ENCODE data around the gene SHC1.
"Not testable (repeated sequence)": the region's sequence is repeated elsewhere in the genome, so short reads cannot be mapped to it uniquely, and the experiment has no call there.

Gene SHC1

DNA sequence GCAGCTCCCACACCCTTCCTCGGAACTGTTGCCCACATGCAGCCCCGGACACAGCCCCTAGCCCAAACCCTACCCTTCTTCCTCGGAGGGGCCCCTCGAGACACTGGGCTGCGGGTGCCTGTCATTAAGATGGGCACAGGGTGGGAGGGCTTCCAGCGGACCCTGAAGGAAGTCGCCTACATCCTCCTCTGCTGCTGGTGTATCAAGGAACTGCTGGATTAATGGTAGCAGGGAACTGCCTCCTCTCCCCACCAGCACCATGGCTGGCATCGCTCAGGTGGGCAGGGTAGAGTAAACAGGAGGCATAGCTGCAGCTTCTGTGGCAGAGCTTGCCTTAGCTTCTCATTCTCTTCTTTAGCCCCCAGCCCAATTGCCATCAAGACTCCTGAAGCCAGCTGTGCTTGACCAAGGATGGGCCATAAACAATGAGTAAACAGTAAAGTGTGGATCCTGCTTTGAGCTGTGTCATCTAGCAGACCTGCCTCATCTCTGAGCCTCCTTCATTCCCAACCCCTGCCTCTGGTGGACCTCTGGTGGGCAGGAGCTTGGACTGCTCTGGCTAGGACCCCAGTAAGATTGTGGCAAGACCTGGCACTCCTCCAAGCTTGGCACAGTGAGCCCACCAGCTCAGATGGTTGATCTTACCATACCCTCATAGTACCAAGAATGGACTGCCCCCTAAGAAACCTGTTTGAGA lies 23.2 kb upstream of the SHC1 start, which contains the start of gene LENEP:
TSS of gene LENEP (plus strand) at position 15 of the 697 bp plus-strand sequence. CDS start at position 37, 22 bp downstream.
- no peak for DNase-seq

DNA sequence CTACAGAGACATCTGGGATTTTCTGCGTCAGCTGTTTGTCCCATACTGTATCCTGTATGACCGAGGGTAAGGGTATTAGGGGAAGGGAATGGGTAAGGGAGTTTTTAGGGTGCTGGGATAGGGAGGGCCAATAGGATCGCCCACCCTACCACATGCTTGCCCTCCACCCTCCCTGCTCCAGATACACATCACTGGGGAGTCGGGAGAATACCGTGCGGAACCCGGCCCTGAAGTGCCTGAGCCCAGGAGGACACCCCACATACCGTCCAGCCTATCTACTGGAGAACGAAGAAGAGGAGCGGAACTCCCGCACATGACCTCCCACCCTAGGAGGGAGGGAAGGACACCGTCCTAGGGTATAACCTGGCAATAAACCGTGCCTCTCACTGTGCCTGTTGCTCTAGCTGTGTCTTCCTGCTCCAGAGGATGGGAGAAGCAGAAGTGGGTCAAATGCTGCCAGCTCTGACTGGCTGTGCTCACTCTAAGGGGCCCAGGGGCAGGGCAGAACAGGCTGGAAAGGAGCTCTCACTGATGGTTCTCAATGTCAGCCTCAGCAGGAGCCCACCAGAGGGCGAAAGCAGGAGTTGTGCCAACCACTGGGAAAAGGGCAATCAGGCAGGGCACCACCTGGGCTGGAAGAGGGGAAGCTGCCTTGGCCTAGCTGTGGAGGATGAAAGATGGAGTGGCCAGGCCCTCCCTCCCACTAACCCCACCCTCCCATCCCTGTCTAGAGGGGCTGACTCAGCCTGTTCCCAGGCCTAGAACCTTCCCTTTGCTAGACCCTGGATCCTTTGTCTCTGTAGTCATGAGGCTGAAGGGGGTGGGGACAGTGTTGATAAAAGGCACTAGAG lies 22.4 kb upstream of the SHC1 start:
- no peak for DNase-seq

DNA sequence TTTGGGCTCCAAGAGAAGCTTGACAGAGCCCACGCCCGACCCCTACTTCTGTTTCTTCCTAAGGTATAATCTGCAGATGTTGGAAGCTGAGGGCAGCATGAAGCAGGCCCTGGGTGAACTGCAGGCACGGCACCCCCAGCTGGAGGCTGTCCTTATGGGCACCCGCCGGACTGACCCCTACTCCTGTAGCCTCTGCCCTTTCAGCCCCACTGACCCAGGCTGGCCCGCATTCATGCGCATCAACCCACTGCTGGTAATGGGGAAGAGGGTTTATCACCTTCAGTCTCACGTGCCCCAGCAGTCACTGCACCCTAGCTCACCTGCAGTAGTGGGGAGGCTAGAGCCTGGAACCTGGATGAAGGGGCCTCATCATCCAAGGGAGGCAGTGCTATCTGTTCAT lies 19.7 kb upstream of the SHC1 start:
- no peak for DNase-seq

DNA sequence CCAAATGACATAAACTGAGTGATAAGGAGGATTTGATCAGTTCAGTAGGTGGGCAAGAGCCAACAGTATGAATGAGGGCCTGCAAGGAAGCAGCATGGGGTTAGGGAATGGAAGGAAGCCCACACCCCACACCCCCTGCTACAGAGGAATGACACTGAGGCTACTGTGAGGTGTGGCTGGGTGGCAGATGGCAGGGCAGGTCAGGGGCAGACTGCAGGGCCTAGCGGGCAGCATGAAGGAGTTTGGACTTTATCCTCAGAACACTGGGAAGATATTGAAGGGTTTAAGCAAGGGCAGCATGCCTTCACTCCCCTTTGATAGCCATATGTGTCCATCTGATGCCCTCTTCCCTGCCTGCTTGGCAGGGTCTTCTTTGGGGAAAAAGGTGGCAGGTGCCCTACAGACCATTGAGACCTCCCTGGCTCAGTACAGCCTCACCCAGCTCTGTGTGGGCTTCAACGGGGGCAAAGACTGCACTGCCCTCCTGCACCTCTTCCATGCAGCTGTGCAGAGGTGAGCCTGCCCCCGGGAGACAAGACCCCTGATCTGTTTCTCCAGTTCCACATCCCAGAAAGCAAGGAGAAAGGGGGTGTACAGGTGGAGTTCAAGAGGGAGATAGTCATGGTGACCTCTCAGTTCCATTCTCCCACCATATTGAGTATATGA lies 18.8 kb upstream of the SHC1 start:
- DNase-seq = no peak

DNA sequence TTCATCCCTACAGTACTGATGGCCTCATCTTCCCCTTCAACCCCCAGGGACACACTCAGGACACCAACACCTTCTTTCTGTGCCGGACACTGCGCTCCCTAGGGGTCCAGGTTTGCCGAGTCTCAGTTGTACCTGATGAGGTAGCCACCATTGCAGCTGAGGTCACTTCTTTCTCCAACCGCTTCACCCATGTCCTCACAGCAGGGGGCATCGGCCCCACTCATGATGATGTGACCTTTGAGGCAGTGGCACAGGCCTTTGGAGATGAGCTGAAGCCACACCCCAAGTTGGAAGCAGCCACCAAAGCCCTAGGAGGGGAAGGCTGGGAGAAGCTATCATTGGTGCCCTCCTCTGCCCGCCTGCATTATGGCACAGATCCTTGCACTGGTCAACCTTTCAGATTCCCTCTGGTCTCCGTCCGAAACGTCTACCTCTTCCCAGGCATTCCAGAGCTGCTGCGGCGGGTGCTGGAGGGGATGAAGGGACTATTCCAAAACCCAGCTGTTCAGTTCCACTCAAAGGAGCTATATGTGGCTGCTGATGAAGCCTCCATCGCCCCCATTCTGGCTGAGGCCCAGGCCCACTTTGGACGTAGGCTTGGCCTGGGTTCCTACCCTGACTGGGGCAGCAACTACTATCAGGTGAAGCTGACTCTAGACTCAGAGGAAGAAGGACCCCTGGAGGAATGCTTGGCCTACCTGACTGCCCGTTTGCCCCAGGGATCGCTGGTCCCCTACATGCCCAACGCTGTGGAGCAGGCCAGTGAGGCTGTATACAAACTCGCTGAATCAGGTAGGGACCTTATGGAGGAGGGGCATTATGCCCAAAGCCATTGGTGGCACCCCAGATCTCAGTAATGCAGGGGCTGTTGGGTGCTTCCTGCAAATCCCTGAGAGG lies 17.8 kb upstream of the SHC1 start:
- no peak for DNase-seq

DNA sequence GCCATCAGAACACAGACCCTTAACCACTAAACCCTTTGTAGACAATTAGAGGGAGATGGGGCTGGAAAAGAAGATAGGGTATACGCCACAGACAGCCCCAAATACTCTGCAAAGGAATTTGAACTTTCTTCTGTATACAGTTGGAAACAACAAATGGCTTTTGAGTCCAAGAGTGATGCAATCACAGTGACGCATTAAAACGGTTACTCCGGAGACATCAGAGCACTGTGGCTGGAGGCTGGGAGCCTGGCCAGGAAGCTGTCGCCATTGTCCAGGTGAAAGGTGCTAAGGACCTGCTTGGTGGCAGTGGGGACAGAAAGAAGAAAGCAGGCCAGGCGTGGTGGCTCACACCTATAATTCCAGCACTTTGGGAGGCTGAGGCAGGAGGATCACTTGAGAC lies 16.8 kb upstream of the SHC1 start:
- no peak for DNase-seq

DNA sequence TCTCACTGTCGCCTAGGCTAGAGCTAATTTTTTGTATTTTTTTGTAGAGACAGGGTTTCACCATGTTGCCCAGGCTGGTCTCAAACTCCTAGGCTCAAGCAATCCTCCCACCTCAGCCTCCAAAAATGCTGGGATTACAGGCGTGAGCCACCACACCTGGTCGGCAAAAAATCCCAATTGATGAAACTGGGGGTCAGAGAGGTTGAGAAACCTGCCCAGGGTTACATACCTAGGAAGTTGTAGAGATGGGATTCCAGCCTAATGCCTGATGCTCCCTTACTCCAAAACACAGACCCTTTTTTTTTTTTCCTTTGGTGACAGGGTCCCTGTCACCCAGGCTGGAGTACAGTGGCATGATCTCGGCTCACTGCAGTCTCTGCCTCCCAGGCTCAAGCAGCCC lies 16.2 kb upstream of the SHC1 start:
- DNase-seq = not testable (repeated sequence)

DNA sequence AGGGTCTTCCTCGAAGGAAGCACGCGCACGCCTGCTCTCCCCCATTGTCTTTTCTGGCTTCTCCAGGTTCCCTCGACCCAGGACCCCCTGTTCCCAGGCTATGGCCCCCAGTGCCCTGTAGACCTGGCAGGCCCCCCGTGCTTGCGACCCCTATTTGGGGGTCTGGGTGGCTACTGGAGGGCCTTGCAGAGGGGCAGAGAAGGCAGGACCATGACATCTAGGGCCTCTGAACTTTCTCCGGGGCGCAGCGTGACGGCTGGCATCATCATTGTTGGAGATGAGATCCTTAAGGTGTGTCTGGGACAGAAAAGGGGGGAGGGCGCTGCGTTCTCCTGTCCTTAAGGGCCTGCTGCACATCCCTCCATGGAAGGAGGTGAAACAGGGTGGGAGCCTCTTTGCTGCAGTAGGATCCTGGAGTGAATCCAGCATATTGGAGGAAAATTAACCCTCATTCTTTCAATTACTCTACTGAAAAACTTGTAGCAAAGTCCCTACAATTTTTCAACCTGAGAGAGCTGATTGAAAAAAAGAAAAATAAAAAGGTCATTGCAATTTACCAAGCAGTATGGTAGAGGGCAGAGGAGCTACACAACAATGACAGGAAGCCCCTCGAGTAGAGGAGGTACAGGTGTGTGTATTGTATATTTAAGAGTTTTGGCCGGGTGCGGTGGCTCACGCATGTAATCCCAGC lies 13.4 kb upstream of the SHC1 start:
- DNase-seq = no peak

DNA sequence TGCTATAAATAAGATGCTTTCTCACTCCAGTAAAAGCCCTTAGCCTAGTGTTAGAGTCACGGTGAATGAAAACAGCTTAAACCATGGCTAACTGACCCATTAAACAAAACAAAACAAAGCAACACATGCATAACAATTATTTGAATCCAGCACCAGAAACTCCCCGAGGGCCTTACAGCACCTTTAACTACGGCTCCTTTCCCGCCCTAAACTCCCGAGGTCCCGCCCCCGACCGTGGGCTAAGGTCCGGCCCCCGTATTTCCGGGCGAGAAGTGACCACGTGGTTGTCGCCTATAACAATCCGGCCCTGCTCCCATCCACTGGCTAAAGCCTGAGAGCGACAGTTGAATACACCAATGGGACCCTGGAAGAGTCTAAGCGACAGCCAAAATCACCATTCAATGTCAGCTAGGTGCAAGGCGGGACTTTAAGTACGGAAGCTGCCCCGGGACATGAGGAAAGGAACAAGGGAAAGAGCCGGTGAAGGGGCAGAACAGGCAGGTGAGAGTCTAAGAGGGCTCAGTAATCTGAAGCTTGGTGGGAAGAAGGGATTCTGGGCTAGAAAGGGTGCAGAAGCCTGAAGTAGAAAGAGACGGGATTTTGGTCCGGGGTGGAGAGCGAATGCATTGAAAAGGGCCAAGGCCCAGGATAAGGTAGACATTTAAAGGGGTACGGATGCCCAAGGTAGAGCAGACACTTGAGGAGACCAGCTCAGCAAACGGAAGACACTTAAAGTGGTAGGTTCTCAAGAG lies 12.5 kb upstream of the SHC1 start, which contains the start of gene FLAD1:
TSS of gene FLAD1 (plus strand) at position 448 of the 752 bp plus-strand sequence. CDS start 351 bp downstream, outside the sequence.
- peak; percentile 99 for DNase-seq

DNA sequence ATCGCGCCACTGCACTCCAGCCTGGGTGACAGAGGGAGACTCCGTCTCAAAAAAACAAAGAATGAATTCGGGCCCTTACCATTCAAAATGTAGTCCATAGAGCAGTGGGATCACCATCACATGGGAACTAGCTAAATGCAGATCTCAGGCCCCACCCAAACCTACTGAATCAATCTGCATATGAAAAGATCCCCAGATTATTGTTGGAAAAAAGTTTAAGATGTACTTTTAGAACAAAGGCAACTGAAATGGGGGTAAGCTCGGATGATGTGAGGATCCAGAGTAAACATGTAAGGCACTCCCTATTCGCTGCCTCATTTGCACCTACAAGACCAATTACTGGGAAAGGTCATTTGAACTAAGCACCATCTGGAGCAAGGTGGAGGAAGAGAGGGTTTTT lies 11.8 kb upstream of the SHC1 start:
- no peak for DNase-seq

DNA sequence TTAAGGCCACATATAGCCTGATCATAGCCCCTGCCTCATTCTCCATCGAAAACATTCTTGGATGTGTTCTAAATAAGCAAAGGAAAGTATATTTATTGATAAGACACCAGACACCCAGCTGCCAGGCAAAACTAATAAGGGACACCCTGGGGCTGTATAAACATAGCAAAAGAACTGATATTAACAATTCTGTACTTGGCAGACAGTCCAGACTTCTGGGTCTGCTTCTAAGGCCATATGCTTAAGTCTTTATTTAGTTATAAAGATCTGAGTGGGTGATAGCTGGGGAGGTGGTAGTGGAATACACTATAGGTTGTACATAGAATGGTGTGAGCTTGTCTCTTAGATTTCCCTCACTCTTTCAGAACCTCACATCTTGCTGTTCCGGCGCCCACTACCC lies 7.8 kb upstream of the SHC1 start:
- no peak for DNase-seq

DNA sequence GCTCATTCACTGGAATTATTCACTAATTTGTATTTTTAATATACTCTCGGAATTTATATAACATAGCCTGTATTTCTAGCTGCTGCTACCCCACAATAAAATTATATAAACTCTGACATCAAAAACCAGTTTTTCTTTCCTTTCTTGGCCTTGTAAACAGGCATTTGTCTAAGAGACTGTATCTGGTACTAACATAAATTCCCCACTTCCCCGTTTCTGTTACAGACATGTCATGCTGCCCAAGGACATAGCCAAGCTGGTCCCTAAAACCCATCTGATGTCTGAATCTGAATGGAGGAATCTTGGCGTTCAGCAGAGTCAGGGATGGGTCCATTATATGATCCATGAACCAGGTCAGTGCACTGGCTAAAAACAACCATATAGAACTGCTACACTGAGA lies 7.2 kb upstream of the SHC1 start:
- DNase-seq = not testable (repeated sequence)

DNA sequence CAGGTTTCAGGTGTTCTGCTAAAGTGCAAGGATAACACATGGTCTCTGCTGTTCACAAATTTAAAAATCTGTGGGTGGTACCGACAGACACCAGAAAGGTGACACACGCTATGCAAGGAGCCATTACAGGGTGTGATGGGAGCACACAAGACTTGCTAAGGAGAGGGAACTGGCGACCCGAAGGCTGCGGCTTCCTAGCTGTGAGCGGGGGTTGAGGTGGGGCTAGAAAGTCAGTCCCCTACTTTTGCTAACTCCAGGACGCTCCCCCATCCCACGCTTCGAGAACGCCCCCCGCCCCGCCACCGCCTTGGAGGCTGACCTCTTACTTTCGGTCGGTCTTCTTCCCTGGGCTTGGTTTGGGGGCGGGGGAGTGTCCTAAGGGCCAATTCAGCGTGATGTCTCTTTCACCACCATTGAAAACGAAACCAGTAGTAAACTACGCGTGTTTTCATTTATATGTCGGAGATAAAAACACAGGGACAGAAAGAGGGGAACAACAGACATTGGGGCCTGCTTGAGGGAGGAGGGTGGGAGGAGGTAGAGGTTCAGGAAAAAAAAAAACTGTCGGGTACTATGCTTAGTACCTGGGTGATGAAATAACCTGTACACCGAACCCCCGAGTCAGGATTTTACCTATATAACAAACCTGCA lies 5.0 kb upstream of the SHC1 start:
- DNase-seq = peak; percentile 66

DNA sequence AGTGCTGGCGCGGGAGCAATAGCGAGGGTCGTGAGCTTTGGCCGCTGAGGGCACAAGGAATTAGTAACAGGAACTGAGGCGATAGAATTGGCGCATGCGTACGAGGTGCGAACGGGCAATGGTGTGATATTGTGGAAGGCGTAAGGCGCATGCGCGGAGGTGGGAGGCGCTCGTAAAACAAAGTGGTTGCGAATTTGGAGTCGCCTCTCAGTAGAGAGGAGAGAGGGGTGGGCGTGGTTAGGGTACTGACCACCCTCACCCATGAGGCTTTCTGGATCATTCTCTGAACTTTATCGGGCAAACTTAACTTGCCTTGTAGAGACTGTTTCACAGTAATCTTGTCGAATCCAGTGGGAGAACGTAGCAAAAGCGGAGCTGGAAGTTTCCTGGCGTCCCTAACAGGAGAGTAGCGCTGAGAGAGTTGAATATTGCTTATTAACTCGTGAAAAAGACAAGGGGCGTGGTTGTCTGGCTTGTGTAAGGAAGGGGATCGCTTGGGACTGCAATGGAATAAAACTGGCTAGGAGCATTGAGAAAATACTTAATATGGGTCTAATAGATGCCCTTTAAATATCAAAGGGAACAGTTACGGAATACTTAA lies 4.4 kb upstream of the SHC1 start:
- peak; percentile 95 for DNase-seq

DNA sequence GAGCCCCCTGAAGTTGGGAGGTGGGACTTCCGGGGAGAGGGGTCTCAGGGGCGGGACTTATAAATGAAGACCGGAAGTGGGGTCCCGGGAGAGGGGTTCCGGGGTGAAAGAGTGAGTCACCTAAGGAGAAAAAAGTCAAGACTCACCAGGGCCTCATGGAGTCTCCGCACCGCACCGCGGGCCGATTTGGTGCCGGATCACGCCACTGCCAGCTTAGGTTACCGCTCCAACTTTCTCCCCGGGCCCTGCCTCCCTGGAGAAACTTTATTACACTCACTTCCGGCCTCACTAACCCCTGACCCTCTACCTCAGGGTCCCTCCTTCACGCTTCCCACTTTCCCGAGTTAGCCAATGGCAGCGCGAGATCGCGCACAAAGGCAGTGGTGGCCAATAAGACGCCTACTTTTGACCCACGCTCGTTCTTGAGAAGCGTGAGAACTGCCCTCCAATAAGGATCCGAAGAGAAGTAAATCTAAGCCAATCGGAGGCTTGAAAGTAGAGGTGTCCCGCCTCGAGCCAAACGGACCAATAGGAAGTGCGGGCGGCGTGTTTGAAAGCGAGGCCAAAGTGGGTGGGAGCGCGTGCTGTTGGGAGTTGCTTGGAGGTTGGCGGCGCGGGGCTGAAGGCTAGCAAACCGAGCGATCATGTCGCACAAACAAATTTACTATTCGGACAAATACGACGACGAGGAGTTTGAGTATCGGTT lies 3.7 kb upstream of the SHC1 start, which contains the start of gene CKS1B:
TSS of gene CKS1B (plus strand) at position 580 of the 706 bp plus-strand sequence. CDS start at position 645, 65 bp downstream.
- peak; percentile 100 for DNase-seq

DNA sequence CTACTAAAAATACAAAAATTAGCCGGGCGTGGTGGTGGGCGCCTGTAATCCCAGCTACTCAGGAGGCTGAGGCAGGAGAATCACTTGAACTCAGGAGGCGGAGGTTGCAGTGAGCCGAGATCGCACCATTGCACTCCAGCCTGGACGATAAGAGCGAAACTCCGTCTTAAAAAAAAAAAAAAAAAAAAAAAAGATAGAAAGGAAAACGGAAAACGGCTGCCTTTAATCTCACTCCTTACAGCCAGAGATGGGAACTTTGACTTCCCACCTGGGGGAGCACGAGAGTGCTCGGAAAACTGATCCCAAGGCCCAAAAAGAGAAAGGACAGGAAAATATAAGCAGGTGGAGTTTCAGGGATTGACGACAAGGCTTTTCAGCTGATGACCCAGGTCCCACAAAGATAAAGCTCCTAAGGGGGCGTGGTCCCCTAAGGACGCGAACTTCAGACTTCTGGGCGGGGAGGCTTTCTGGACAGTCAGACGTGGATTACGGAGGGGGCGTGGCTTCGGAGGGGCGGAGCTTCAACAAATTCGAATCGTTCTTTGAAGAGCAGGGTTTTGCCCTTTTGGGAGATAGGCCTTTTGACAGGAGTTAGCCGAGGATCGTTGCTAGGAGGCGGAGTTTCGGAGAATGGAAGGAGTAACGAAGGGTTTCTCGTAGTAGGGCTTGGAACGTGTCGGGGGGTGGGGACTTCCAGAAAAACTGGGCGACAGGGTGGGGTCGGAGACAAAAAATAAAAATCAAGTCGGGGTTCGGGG lies 3.0 kb upstream of the SHC1 start:
- peak; percentile 94 for DNase-seq

DNA sequence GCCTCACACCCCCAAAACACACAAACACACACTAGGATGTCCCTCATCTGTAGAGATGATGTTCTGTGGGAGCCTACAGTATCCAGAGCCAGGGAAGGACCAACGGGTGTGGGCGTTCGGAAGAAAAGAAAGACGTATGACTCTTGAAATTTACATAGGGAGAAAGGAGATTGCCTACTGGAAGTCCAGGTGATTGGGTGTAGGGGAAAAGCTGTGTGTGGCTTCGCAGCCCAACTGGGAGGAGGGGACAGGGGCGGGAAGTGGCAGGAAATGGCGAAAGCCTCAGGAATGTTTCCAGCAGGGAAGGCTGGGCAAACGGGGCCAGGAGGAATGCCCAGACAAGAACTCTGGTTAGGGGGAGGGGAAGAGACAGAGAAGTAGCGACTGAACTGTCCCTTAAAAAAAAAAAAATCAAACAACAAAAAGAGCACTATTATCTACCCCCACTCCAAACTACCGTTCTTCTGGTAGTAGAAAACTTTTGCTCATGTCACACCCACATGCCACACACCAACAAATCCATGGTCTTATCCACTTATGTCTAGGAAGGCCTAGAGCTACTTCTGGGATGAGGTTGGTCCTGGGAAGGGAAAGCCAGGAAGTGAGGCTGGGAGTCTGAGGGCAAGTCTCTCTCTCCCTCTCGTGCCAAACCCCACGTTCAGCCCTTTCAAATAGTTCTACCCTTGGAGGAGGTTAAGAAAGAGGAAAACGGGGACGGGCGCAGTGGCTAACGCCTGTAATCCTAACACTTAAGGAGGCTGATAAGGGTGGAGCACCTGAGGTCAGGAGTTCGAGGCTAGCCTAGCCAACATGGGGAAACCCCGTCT lies 2.2 kb upstream of the SHC1 start:
- no peak for DNase-seq

DNA sequence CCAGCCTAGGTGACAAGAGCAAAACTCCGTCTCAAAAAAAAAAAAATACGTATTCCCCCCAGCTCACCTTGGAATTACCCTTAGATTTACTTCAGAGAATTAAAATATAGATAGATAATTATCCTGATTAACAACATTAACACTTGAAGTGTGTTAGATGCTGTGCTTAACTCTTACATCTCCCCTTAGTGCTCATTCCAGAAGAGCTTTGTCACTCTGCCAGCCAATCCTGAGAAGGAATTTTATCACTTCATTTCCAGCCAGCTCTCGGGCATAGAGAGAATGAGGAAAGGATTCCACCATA lies 1.6 kb upstream of the SHC1 start:
- no peak for DNase-seq
